A673 (cell line): ENCODE measurements around the gene MIEN1. TPM values are rescaled to one million over a fixed set of nuclear protein-coding genes. Genes with fewer than 3 reads are reported as not detected.

Source experiments
- BruUV-seq: library from RNA; stranded (reverse); fragments of 400-500 nt; replicated peaks from 2 replicates; lab custom pipeline; 2021; lab: Mats Ljungman, UMichigan
- CTCF ChIA-PET: fragments of 300-600 bp; sonication (Branson Sonifier 250); formaldehyde crosslinking; loops from one replicate; lab custom pipeline; 2022; ENCODE audit warnings: antibody characterized with exemption; lab: Charles Lee
- POLR2A ChIA-PET: fragments of 300-600 bp; sonication (Branson Sonifier 250); formaldehyde crosslinking; loops from one replicate; lab custom pipeline; 2022; ENCODE audit warnings: antibody characterized with exemption; ENCODE audit not compliant: low non-redundant PET; lab: Charles Lee
- DNase-seq: peaks from one replicate; pipeline ENCODE4 v3.0.0-alpha.2; 2015; ENCODE audit warnings: low spot score
- H3K27ac ChIP-seq: fragments of 200-600 bp; sonication (generic); 2 replicates; pipeline ENCODE4 v1.5.1; 2016; ENCODE audit warnings: mixed run types, low read depth, mild to moderate bottlenecking, mixed read lengths, antibody characterized with exemption, low read length; ENCODE audit not compliant: poor library complexity, severe bottlenecking
- H3K27me3 ChIP-seq: fragments of 200-600 bp; sonication (generic); replicated peaks from 2 replicates; pipeline ENCODE4 v1.6.1; 2017; ENCODE audit warnings: mixed run types, low read depth, mild to moderate bottlenecking, mixed read lengths, antibody characterized with exemption, low read length; ENCODE audit not compliant: insufficient read depth, poor library complexity
- H3K36me3 ChIP-seq: fragments of 200-600 bp; sonication (generic); 2 replicates; pipeline ENCODE4 v1.6.1; 2016; ENCODE audit warnings: mixed run types, mild to moderate bottlenecking, mixed read lengths, antibody characterized with exemption, low read length; ENCODE audit not compliant: insufficient read depth, poor library complexity, severe bottlenecking
- H3K4me1 ChIP-seq: fragments of 200-600 bp; sonication (generic); 2 replicates; pipeline ENCODE4 v1.6.1; 2017; ENCODE audit warnings: mixed run types, mild to moderate bottlenecking, mixed read lengths, antibody characterized with exemption, low read length; ENCODE audit not compliant: insufficient read depth, poor library complexity, severe bottlenecking
- H3K4me3 ChIP-seq: fragments of 200-600 bp; sonication (generic); 2 replicates; pipeline ENCODE4 v1.5.1; 2016; ENCODE audit warnings: low read depth, mixed run types, mild to moderate bottlenecking, mixed read lengths, low read length; ENCODE audit not compliant: poor library complexity, severe bottlenecking
- H3K9me3 ChIP-seq: fragments of 200-600 bp; sonication (generic); 2 replicates; pipeline ENCODE4 v1.6.1; 2016; ENCODE audit warnings: mixed run types, low read depth, mild to moderate bottlenecking, mixed read lengths, antibody characterized with exemption, low read length; ENCODE audit not compliant: poor library complexity, severe bottlenecking
- CTCF ChIP-seq: fragments of 300-800, 200-600 bp; sonication (generic); conservative IDR thresholded peaks from 2 replicates; pipeline ENCODE4 v1.5.1; 2017; ENCODE audit warnings: low read depth, mild to moderate bottlenecking, antibody characterized with exemption, low read length, moderate library complexity, mixed read lengths
- EZH2 ChIP-seq: fragments of 200-600 bp; sonication (generic); IDR thresholded peaks from 2 replicates; pipeline ENCODE4 v1.6.1; 2017; ENCODE audit warnings: borderline replicate concordance, low read depth, mild to moderate bottlenecking, mixed read lengths, antibody characterized with exemption, low read length; ENCODE audit not compliant: poor library complexity, severe bottlenecking
- intact Hi-C: fragments of 100-400 bp; cut with micrococcal nuclease; formaldehyde crosslinking; loops from one replicate; pipeline ENCODE4 v1.10.0; 2022; ENCODE audit not compliant: unreplicated experiment
- total RNA-seq: library from RNA; stranded (reverse); gene quantifications from 2 replicates; pipeline ENCODE4 v1.2.3, GENCODE V29; 2021

Gene MIEN1
- total RNA-seq, 1 experiment from 2014 or later = 30.5 TPM

GRCh38 chr17:39719563-39720355, 10.6 kb downstream of the MIEN1 start:
- Histone ChIP-seq H3K27me3 (no peaks in the 10 kb centered on the region), H3K36me3 (no peaks in the 10 kb centered on the region), H3K9me3 (no peaks in the 10 kb centered on the region), H3K27ac (no peak overlapping the region), H3K4me1 (no peaks in the 10 kb centered on the region), H3K4me3 (no peak overlapping the region)
- intact Hi-C loops = no loop called here
- POLR2A ChIA-PET = no interaction called here
- CTCF ChIA-PET = interaction anchor here (0.9 kb wide), 1 partner anchor 98 kb away, joined by 5 read pairs; no protein-coding TSS in a partner anchor
- no peak for DNase-seq
- TF ChIP-seq EZH2 = no peak
- TF ChIP-seq CTCF = no peak
- BruUV-seq = no TSS peak

DNA sequence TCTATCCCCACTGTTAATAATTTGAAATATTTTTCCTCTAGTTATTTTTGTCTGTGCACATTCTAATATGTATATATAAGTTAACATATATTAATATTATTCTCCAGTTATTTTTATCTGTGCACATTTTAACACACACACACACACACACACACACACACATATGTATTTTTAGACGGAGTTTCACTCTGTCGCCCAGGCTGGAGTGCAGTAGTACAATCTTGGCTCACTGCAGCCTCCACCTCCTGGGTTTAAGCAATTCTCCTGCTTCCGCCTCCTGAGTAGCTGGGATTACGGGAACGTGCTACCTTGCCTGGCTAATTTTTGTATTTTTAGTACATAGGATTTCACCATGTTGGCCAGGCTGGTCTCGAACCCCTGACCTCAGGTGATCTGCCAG, 12.7 kb downstream of the MIEN1 start:
- CTCF ChIA-PET = no interaction called here
- Histone ChIP-seq H3K4me3 (no peak overlapping the region), H3K27me3 (no peaks in the 10 kb centered on the region), H3K36me3 (no peaks in the 10 kb centered on the region), H3K9me3 (no peaks in the 10 kb centered on the region), H3K27ac (no peak overlapping the region), H3K4me1 (no peaks in the 10 kb centered on the region)
- no TSS peak for BruUV-seq
- intact Hi-C loops = no loop called here
- DNase-seq = no peak
- POLR2A ChIA-PET = no interaction called here
- TF ChIP-seq EZH2 = no peak
- TF ChIP-seq CTCF = no peak

DNA sequence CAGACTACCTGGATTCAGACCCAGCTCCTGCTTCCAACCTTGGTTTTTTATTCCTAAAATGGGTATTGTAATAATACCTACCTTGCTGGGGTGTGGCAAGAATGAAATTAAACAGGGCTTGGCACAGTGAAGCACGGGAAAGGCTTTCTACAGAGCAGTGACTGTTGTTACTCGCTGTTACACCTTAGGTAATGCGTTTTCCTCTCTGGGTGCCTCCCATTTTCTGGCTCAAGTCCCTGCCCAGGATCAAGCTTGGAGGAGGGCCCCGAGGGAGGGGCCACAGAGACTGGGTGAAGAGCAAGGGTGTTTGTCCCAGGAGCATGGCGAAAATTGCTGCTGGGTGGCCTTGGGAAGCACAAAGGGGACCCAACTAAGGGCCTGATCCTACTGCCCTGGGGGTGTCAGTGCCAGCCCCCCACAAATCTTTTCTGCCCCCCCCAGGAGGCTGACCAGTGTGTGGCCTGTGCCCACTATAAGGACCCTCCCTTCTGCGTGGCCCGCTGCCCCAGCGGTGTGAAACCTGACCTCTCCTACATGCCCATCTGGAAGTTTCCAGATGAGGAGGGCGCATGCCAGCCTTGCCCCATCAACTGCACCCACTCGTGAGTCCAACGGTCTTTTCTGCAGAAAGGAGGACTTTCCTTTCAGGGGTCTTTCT, 13.3 kb downstream of the MIEN1 start:
- Histone ChIP-seq H3K4me3 (no peak overlapping the region), H3K27me3 (no peaks in the 10 kb centered on the region), H3K27ac (no peak overlapping the region), H3K36me3 (no peaks in the 10 kb centered on the region), H3K4me1 (no peaks in the 10 kb centered on the region), H3K9me3 (no peaks in the 10 kb centered on the region)
- CTCF ChIA-PET = no interaction called here
- DNase-seq = no peak
- no TSS peak for BruUV-seq
- POLR2A ChIA-PET = no interaction called here
- intact Hi-C loops = no loop called here
- TF ChIP-seq CTCF (no peak), EZH2 (no peak)
